Stimulated activated CD8-positive, alpha-beta memory T cell treated with anti-CD3 and anti-CD28 coated beads, Interleukin-12 subunit alpha, Interleukin-12 subunit beta, amount 100 ng/mL, for 24 hours (primary cell): ENCODE results near the gene DLGAP1.

Source experiments
- DNase-seq: peaks from one replicate; pipeline ENCODE4 v3.0.0-alpha.2; 2020; ENCODE audit errors: extremely low read depth

The DLGAP1 gene

DNA sequence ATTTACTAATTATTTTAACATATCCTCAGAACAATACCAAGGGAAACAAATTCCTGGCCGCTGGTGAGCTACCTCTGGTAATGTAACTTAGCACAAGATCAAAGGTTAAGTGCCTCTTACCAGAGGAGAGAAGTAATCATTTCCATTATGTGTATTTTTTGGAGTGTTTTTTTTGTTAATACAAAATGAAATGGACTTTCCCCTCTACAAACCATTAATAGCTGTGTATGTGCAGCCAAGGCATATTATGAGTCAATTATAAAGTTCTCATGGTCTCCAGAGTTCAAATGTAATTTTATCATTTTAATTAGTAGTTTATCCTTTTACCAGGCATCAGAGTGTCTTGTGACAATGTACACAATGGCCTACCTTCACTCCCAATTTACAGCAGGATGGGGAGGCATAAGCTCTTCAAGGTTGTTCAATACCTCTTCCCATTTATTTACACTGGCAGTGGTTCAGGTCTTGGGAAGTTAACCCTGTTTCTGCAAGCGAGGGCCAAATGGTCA, 762.9 kb downstream of the DLGAP1 start:
- DNase-seq = no peak

DNA sequence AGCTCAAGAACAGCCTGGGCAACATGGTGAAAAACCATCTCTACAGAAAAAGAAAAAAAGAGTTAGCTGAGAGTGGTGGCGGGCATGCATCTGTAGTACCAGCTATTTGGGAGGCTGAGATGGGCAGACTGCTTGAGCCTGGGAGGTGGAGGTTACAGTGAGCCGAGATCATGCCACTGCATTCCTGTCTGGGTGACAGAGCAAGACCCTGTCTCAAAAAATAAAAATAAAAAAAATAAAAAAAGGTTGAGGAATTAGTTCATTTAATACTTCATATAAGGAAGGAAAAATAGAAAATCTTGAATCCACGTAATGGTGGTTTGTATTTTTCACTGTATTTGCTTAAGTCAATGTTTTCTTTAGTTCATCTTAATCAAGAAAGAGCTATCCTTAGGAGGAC, 763.4 kb downstream of the DLGAP1 start:
- DNase-seq = no peak

DNA sequence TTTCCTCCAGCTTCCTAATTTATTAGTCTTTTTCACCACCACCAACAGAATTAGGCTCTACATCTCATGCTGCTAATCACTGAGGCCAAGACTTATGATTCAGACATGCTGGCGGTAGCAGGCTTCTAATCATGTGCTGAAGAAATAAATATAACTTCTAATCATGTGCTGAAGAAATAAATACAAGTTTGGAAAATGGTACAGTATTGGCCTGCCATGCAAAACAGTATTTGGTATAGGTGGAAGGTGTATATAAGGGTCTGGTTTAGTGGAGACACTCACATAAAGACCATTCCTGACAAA, 764.4 kb downstream of the DLGAP1 start:
- no peak for DNase-seq

DNA sequence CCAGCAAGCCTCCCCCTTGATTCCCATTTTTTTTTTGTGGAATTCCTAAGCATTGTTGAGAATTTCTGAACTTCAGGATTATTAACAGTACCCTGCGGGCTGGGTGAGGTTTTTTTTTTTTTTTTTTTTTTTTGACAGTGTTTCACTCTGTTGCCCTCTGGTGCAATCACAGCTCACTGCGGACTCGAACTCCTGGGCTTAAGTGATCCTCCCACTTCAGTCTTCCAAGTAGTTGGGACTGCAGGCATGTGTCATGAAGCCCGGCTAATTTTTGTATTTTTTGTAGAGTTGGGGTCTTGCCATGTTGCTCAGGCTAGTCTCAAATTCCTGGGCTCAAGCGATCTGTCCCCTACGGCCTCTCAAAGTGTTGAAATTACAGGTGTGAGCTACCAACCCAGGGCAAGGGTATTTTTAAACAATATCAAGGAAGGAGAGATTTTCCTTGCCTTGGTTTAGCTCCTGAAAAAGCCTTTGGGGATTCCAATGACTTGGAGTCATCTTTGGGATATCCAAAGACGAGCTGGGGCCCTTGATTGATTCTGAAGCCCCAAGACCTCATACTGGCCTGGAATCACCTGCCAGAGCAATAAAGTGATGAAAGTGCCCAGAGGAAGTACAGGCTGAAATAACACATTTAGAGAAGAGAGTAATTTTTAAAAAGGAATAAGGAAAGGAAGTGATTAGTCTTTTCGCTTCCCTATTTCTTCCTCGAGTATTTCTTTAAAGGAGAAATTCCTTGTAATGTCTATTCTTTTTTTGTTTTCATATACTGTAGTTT, 764.9 kb downstream of the DLGAP1 start:
- DNase-seq = no peak

DNA sequence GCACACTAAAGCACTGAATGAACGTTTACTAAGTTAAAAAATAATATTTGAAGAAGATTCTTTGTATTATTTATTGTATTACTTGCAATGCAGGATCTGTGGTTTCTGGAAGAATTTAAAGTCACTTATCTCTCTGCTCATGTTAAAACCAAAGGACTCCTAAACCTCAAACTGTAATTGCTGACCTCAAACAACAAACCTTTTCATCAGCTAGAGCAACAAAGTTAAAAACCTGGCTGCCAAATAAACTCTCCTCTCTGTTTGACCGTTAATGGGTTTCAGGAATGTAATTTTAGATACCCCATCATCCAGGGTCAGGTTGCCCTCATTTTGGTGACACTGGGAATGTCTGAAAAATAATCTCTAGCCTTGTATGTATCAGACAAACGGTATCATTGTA, 766.0 kb downstream of the DLGAP1 start:
- no peak for DNase-seq

DNA sequence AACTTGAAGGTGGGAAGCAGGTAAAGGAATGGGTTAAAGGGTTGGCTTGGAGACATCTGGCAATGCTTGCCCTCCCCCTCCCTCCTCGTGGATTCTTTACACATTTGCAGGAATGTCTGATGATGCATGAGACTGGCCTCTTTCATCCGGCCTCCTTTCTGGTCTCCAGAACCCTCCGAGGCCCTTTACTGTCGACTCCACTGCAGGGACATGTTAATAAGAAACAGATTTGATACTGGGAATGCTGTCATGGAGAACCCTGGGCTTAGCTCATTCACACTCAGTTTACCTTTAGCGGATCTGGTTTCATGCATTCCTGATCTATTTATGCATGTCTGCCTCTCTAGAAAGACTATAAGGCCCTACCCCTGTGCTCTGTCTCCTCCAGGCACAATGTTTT, 766.4 kb downstream of the DLGAP1 start:
- no peak for DNase-seq

DNA sequence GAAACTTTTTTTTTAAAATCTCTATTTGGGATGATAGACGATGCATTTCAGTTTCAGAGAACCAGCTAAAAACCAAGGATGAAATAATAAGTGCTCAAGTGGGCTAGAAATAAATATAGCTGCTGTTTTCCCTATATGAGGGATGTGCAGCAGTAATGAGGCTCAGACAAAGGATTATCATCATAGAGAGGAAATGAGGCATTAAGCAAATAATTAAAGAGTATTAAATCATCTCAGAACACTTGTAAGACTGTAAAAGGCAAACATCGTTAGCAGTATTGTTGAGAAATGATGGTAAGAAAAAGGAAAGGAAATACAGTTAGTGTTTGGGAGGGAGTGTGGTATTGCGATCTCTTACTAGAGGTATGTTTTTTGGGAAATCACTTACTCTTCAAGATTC, 771.6 kb downstream of the DLGAP1 start:
- DNase-seq = no peak

DNA sequence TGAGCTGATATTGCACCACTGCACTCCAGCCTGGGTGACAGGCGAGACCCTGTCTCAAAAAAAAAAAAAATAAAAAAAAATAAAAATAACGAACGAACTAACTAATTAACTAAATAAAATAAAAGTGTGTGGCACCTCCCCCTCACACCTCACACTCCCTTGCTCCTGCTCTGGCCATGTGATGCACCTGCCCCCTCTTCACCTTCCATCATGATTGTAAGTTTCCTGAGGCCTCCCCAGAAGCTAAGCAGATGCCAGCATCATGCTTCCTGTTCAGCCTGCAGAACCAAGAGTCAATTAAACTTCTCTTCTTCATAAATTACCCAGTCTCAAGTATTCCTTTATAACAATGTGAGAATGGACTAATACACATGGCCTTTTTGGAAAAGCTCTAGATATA, 773.0 kb downstream of the DLGAP1 start:
- no peak for DNase-seq

DNA sequence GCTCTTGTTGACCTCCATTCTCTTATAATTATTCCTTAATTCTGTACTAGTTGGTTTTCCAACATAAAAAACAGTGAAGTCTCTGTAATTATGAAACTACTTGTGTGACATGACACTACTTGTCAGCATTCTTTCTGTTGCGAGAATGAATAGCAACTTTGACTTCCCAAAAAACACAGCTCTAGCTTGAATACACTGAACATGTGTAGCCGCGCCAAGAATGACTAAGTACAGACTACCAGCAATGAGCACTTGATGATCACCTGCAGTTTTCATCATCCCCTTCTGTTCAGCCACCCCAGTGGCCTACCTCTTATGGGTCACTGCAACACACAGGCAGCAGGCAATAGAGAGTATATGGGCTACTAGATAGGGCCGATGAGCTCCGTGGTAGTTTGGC, 775.9 kb downstream of the DLGAP1 start:
- no peak for DNase-seq

DNA sequence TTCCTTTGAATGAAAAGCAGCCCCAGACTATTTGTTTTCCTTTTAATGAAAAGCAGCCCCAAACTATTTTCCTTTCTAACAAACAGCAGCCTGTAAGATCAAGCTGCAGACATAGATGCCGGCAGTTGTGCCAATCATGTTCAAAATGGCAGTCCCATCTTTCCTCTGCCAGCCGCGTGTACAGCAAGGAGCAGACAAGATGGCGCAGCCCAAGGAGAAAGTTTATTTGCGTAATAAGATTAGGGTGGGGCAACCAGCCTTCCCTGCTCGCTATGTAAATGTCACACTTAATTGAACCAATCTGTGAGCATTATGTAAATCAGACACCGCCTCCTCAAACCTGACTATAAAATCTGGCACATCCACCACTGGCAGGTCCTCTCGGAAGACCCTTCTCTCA, 779.1 kb downstream of the DLGAP1 start:
- DNase-seq = no peak

DNA sequence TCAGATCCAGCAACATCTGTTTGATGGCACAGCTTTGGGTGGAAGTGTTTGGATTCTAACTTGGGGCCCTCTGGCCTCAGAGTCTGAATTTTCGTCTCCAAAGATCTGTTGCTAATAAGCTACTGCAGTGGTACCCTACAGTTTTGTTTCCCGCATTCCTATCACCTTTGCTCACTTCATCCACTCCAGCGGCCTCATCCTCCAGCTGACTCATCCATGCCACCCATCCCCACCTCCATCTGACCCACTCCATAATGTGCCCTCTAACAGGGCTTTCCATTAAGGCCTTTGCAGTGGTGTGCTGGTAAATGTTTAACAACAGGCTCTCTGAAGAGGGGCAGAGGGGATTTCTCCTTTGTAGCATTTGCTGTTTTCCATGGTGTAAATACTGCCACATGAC, 779.7 kb downstream of the DLGAP1 start:
- DNase-seq = no peak

DNA sequence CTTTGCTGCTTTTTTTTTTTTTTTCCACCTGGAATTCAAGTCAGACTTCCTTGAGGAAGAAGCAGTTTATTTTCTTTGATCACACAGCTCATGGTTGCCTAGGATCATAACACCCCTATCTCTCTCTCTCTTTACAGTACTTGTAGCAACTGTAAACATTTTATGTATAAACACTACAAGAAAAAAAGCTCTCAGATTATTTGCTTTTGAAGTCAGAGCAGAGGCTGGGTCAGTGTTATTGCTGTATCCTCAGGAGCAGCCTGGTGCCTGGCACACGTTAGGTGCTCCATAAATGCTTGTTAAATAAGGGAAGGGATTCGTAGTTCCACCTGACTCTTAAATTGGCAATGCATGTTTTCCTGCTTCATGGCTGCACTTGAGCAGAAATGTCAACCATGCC, 783.9 kb downstream of the DLGAP1 start:
- no peak for DNase-seq

DNA sequence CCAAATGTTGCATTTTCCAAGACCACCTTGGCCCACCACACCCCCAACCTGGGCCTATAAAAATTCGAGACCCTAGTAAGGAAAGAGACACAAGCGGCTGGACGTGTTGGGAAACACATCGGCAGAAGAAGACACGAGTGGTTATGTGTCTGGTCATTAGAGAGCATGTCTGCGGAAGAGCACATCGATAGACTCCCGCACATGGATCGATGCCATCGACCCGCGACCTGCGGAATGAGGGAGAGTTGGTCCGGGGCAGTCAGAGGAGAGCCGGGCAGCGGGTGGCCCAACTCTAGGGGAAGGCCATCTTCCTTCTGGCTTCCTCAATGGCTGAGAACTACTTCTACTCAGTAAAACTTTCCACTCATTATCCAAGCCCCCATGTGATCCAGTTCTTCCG, 785.7 kb downstream of the DLGAP1 start:
- no peak for DNase-seq

DNA sequence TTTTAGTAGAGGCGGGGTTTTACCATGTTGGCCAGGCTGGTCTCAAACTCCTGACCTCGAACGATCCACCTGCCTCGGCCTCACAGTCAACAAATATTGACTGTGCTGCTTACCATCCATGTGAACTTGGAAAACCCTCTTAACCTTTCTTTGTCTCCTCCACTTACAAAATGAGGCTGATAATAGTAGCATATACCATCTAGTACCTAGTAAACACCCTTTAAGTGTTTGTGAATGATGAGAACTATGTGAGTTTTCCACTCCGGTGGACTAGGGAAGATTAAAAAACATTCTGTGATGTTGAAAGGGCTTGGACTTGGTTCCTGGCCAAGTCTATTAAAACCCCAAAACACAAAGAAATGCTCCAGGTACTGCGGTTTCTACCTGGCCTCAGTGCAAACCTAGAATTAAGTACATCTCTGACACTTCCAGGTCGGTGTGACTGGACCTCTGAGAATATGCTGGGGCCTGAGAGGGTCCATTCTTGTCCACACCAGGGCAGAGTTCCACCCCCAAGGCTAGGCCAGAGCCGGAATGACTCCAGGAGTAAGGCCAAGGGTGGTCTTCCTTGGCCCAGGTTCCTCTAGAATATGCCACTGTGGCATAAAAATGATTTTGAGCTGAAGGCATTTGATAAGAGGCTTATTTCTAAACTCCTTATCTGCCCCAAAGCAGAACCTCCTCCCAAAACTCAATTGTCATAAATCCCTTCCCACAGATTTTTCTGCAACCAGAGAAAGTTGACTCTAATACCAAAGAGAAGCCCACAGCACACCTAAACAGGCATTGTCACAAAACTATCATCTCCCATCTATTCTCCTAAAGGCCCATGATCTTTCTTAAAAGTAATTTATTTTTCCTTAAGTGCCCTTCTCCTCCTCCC, 787.6 kb downstream of the DLGAP1 start:
- no peak for DNase-seq

DNA sequence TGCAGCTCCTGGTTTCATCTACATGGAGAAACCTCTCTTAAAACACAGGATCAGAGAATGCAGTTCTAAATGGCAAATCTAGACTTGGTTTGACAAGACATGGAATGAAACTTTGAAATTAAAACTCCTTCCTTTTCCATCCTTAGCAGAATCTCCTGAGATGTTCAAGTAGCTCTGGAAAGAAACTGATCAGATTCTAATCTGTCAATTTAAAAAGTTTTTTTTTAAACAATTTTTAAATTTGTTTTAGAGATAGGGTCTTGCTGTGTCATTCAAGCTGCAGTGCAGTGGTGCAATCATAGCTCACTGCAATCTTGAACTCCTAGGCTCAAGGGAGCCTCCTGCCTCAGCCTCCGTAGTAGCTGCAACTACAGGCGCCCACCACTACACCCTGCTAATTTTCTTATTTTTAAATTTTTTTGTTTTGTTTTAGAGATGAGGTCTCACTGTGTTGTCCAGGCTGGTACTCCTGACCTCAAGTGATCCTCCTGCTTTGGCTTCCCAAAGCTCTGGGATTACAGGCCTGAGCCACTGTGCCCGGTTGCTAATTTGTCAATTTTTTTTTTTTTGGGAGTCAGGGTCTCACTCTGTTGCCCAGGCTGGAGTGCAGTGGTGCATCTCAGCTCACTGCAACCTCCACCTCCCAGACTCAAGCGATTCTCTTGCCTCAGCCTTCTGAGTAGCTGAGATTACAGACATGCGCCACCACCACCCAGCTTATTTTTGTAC, 788.4 kb downstream of the DLGAP1 start:
- DNase-seq = no peak

DNA sequence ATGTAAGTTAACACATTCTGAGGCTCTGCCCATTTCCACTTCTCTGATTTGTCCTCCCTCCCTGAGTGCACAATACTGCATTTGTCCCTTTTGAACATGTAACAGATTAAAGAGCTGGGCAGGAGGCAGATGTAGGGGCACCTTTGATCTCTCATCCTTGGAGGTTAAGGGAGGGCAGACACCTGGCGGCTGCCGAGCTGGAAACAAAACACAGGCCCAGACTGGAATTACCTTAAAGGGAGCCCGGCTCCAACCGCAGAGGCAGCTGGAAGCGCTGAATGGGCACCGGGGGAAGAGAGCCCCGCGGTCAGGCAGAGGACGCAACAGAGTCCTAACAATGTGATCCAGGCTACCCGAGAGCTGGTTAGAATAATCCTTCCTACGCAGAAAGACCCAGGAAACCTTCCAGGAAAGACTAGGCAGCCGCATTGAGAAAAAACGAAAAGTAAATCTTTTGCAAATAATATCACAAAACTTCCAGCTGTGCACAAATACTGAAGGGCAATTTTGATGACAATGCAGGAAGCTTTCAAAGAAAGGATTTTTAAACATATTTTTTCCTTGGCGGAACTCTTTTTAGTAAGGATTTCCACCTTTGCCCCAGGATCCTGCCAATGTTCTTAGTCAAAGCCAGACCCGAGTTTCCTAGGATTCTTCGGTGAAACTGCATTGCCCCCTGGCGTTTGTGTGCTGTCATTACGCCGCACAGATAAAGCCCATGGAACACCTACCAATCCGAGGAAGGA, 789.2 kb downstream of the DLGAP1 start:
- DNase-seq = no peak

DNA sequence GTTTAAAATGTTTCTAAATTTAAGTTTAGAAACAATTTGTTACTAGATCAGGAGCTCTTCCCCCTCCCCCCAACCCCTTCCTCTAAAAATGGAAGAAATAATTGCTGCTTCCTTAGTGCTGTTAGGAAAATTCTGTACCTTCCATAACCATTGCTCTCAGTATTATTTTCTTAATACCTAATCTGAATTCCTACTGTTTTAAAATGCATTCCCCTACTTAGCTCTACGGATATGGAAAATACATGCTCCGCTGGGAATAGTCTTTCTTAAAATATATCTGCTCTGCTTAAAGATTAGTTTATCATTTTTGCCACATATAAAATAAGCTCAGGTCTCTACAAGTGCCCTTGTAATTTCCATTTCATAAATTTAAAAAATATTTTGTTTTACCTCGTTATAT, 789.9 kb downstream of the DLGAP1 start:
- no peak for DNase-seq

DNA sequence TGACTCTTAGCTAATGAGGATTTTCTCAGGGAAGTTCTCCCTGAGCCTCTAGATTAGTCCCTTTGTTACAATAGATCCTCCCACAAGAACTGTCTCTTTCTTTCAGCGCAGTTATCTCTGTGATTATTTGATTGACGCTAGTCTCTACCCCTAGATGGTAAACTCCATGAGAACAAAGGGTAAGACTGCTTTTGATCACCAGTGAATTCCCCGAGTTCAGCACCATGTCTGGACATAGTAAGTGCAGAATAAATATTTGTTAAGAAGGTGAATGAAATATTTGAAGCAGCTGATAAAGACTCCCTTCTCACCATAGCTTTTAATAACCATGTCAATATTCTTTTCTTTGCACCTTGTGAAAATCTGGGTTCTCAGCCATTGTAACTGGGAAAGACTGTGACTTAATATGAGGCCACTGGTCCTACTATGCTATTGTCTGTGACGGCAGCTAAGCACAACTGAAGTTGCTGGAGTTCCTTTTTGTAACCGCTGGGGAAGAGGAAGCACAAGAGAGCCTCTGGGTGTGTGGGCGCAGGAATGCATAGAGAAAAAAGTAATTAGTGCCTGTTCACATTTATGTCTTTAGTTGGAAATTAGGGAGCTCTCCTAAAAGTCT, 790.4 kb downstream of the DLGAP1 start:
- DNase-seq = no peak

DNA sequence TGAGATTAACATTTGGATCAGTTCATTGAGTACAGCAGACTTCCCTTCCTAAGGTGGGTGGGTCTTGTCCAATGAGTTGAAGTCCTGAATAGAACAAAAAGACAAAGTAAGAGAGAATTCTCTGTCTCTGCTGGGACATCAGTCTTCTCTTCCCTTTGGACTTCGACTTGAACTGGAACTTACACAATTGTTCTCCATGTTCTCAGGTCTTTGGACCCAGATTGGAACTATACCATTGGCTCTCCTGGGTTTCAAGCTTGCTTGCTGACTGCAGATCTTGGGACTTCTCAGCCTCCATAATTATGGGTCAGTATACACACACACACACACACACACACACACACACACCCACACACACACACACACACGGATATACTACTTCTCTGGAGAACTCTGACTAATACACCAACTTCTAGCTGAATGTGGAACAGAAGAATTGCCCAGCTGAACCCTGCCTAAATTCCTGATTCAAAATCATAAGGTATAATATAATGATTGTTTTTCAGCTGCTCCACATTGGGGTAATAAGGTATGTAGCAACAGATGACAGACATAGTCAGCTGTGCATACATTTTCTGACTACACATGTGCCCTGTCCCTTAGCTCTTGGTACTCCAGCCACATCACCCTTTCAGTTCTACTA, 791.1 kb downstream of the DLGAP1 start:
- no peak for DNase-seq

DNA sequence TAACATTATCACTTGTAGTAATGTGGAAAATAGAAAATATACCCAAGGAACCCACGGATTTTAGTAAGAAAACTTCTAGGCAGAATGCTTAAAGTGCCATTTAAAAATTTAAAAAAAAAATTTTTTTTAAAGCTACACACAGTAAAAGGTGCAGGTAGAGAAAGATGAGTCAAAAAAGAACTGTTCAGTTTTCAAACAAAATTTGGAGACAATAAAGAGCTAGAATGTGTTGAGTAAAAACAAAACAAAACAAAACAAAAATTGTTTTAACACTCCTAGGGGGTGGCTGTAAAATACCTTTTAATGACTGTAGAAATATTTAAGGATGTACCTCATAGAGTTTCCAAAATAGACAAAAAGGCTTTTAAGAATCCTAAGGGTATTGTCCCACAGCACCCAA, 793.1 kb downstream of the DLGAP1 start:
- no peak for DNase-seq
